AG04450 (cell line): Measurements from ENCODE around the gene CSNK1A1. TPM values are rescaled to one million over a fixed set of nuclear protein-coding genes. Genes with fewer than 3 reads are reported as not detected.

ENCODE experiments used
- CTCF ChIA-PET: fragments of 300-600, 350-600 bp; formaldehyde crosslinking; extraction: SDS; loops from one replicate; lab custom pipeline; 2022; ENCODE audit warnings: antibody characterized with exemption, inconsistent platforms; lab: Charles Lee
- POLR2A ChIA-PET: fragments of 350-600 bp; formaldehyde crosslinking; extraction: SDS; loops from one replicate; lab custom pipeline; 2021; ENCODE audit warnings: antibody characterized with exemption, inconsistent platforms; lab: Yijun Ruan, JAX
- DNase-seq: peaks from one replicate; pipeline ENCODE4 v3.0.0-alpha.2; 2011; ENCODE audit warnings: low read depth, low spot score
- H3K27ac ChIP-seq: one replicate; pipeline ENCODE4 v1.5.1; 2012; ENCODE audit warnings: low read depth, low read length, control low read depth
- H3K27me3 ChIP-seq: one replicate; pipeline ENCODE4 v1.6.0; 2012; ENCODE audit warnings: low read length; ENCODE audit not compliant: control insufficient read depth, insufficient read depth
- H3K4me3 ChIP-seq: 2 replicates; pipeline ENCODE4 v1.5.1; 2011; ENCODE audit warnings: mild to moderate bottlenecking, low read depth, low read length, control low read depth
- H3K9me3 ChIP-seq: 2 replicates; pipeline ENCODE4 v1.5.1; 2012; ENCODE audit warnings: low read length; ENCODE audit not compliant: control insufficient read depth, insufficient read depth
- polyA plus RNA-seq: library from polyadenylated mRNA; depleted of rRNA; stranded (reverse); fragments of >200 nt; gene quantifications from 2 replicates; pipeline ENCODE4 v1.2.3, GENCODE V29; 2011
- TF ChIP-seq, protein P1 (sequence below): IDR thresholded peaks from 2 replicates; pipeline ENCODE4 v1.5.1; 2011; ENCODE audit warnings: low read depth, low read length, control low read depth, inconsistent platforms

The CSNK1A1 gene
- polyA plus RNA-seq, 1 experiment: 329 TPM

DNA sequence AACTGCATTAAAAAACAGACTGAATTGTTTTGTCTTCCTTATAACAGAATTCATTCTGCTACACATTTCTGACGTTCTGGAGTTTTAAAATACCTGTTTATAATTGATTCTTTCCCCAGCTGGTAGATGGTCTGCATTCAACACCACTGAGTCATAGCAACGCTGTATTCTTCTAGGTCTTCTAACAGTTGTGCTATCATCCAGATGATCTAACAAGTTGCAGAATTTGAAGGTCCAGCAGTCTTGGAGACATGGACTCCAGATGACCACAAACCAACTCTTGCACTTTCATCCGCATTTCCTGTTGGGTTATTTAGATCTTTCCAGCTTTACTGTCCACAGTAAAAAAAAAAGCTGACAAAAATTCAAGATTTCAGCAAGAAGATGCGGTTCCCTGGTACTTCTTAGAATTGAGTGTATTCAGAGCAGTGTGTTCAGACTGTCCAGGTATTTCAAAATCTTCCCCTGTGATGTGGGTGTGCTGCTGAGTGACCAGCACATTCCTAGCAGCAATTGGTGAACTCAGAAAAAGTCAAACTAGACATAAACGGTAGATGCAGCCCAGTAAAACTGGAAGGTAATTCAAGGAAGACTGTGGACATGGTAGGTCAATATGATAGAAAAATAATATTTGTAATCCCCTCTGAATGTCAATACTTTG, 50.2 kb downstream of the CSNK1A1 start:
- CTCF ChIA-PET: interaction anchor here (0.6 kb wide), 1 partner anchor 112 kb away, joined by 3 read pairs; no protein-coding TSS in a partner anchor
- peak; percentile 76 for DNase-seq
- H3K27ac ChIP-seq: peak overlapping the region; percentile 62
- POLR2A ChIA-PET: interaction anchor here (0.6 to 1.2 kb wide), 4 partner anchors 12 to 49 kb away, joined by 3 to 5 read pairs (median 4); no protein-coding TSS in a partner anchor
- no peak overlapping the region for H3K4me3 ChIP-seq
- TF ChIP-seq, protein P1, sequence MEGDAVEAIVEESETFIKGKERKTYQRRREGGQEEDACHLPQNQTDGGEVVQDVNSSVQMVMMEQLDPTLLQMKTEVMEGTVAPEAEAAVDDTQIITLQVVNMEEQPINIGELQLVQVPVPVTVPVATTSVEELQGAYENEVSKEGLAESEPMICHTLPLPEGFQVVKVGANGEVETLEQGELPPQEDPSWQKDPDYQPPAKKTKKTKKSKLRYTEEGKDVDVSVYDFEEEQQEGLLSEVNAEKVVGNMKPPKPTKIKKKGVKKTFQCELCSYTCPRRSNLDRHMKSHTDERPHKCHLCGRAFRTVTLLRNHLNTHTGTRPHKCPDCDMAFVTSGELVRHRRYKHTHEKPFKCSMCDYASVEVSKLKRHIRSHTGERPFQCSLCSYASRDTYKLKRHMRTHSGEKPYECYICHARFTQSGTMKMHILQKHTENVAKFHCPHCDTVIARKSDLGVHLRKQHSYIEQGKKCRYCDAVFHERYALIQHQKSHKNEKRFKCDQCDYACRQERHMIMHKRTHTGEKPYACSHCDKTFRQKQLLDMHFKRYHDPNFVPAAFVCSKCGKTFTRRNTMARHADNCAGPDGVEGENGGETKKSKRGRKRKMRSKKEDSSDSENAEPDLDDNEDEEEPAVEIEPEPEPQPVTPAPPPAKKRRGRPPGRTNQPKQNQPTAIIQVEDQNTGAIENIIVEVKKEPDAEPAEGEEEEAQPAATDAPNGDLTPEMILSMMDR: no peak
- H3K9me3 ChIP-seq: no peaks in the 10 kb centered on the region
- H3K27me3 ChIP-seq: no peaks in the 10 kb centered on the region

- no peak overlapping the region for H3K27ac ChIP-seq
- H3K4me3 ChIP-seq: no peak overlapping the region
- ChIA-PET CTCF (interaction anchor here (1.4 to 1.9 kb wide), 2 partner anchors 9 to 59 kb away, joined by 4 to 5 read pairs; no protein-coding TSS in a partner anchor), POLR2A (interaction anchor here (1.7 kb wide), 1 partner anchor 51 kb away, joined by 10 read pairs; no protein-coding TSS in a partner anchor)
- DNase-seq: no peak
- TF ChIP-seq, protein P1: no peak
- no peaks in the 10 kb centered on the region for H3K9me3 ChIP-seq
- H3K27me3 ChIP-seq: no peaks in the 10 kb centered on the region
Observed at GRCh38 chr5:149498724-149499336, 52.4 kb downstream of the CSNK1A1 start.

GRCh38 chr5:149497357-149497756, 53.9 kb downstream of the CSNK1A1 start:
- ChIA-PET POLR2A (interaction anchor here (0.6 to 1.7 kb wide), 11 partner anchors 11 to 64 kb away, joined by 3 to 11 read pairs (median 4); partner anchors contain the start of gene CSNK1A1), CTCF (interaction anchor here (0.5 to 1.9 kb wide), 4 partner anchors 11 to 67 kb away, joined by 4 to 5 read pairs (median 4); no protein-coding TSS in a partner anchor)
- peak; percentile 91 for DNase-seq
- Histone ChIP-seq H3K27ac (peak overlapping the region; percentile 85), H3K4me3 (no peak overlapping the region), H3K9me3 (no peaks in the 10 kb centered on the region), H3K27me3 (no peaks in the 10 kb centered on the region)
- TF ChIP-seq, protein P1: no peak; the same call in 1 of the 2 replicates

- H3K4me3 ChIP-seq: no peak overlapping the region
- TF ChIP-seq, protein P1: no peak
- POLR2A ChIA-PET: interaction anchor here (0.6 to 1.5 kb wide), 9 partner anchors 11 to 64 kb away, joined by 3 to 11 read pairs (median 4); partner anchors contain the start of gene CSNK1A1
- DNase-seq: no peak
- no peaks in the 10 kb centered on the region for H3K27me3 ChIP-seq
- H3K27ac ChIP-seq: no peak overlapping the region
- H3K9me3 ChIP-seq: no peaks in the 10 kb centered on the region
- CTCF ChIA-PET: interaction anchor here (0.5 to 1.9 kb wide), 3 partner anchors 11 to 67 kb away, joined by 4 read pairs; no protein-coding TSS in a partner anchor
Observed at GRCh38 chr5:149496917-149497316, 54.3 kb downstream of the CSNK1A1 start.
